BJ (cell line): ENCODE results near the gene LYRM2. TPM values are rescaled to one million over a fixed set of nuclear protein-coding genes. Genes with fewer than 3 reads are reported as not detected.

ENCODE experiments used
- CTCF ChIA-PET: fragments of 350-600 bp; formaldehyde crosslinking; extraction: SDS; loops from one replicate; lab custom pipeline; 2021; ENCODE audit warnings: antibody characterized with exemption, inconsistent platforms; lab: Yijun Ruan, JAX
- POLR2A ChIA-PET: fragments of 300-600 bp; sonication (Branson Sonifier 250); formaldehyde crosslinking; extraction: SDS; loops from one replicate; lab custom pipeline; 2021; ENCODE audit warnings: antibody characterized with exemption; lab: Charles Lee
- DNase-seq: peaks from one replicate; pipeline ENCODE4 v3.0.0-alpha.2; 2011; ENCODE audit warnings: low read depth
- H3K27me3 ChIP-seq: 2 replicates; pipeline ENCODE4 v1.6.0; 2011; ENCODE audit warnings: low read length; ENCODE audit not compliant: control insufficient read depth, insufficient read depth
- H3K36me3 ChIP-seq: 2 replicates; pipeline ENCODE4 v1.5.1; 2011; ENCODE audit warnings: low read length; ENCODE audit not compliant: control insufficient read depth, insufficient read depth
- H3K4me3 ChIP-seq: 2 replicates; pipeline ENCODE4 v1.5.1; 2011; ENCODE audit warnings: low read depth, mild to moderate bottlenecking, control low read depth, low read length
- polyA plus RNA-seq: library from polyadenylated mRNA; depleted of rRNA; stranded (reverse); fragments of >200 nt; gene quantifications from 2 replicates; pipeline ENCODE4 v1.2.3, GENCODE V29; 2011
- TF ChIP-seq, protein P1 (sequence below): IDR thresholded peaks from 2 replicates; pipeline ENCODE4 v1.5.1; 2011; ENCODE audit warnings: low read depth, mild to moderate bottlenecking, control low read depth, inconsistent platforms, low read length, moderate library complexity; ENCODE audit not compliant: insufficient read depth

The LYRM2 gene
- polyA plus RNA-seq, 1 experiment: 15.3 TPM

DNA sequence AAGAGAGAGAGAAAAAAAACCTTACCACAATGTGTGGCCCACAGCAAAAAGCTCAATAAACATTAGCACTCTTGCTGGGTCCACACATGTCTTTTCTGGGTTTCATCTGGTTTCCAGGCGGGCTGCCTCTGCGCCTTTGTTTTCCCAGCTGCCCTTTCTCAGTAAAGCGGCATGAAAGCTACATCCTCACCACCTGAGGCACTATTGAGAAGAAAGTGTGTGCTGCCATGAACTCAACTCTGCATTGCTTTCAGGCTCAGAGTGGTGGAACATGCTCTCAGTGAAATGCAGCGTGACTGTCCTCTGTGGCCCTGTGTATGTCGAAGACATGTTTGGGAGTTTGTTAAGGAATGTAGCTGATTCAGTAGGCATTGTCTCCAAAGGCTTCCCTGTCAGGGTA, 102.3 kb downstream of the LYRM2 start:
- POLR2A ChIA-PET: no interaction called here
- Histone ChIP-seq H3K36me3 (no peaks in the 10 kb centered on the region), H3K27me3 (no peaks in the 10 kb centered on the region; the same call in 1 of the 2 replicates), H3K4me3 (no peak overlapping the region)
- TF ChIP-seq, protein P1, sequence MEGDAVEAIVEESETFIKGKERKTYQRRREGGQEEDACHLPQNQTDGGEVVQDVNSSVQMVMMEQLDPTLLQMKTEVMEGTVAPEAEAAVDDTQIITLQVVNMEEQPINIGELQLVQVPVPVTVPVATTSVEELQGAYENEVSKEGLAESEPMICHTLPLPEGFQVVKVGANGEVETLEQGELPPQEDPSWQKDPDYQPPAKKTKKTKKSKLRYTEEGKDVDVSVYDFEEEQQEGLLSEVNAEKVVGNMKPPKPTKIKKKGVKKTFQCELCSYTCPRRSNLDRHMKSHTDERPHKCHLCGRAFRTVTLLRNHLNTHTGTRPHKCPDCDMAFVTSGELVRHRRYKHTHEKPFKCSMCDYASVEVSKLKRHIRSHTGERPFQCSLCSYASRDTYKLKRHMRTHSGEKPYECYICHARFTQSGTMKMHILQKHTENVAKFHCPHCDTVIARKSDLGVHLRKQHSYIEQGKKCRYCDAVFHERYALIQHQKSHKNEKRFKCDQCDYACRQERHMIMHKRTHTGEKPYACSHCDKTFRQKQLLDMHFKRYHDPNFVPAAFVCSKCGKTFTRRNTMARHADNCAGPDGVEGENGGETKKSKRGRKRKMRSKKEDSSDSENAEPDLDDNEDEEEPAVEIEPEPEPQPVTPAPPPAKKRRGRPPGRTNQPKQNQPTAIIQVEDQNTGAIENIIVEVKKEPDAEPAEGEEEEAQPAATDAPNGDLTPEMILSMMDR: no peak
- no peak for DNase-seq
- CTCF ChIA-PET: interaction anchor here (0.7 kb wide), 1 partner anchor 32 kb away, joined by 3 read pairs; no protein-coding TSS in a partner anchor

DNA sequence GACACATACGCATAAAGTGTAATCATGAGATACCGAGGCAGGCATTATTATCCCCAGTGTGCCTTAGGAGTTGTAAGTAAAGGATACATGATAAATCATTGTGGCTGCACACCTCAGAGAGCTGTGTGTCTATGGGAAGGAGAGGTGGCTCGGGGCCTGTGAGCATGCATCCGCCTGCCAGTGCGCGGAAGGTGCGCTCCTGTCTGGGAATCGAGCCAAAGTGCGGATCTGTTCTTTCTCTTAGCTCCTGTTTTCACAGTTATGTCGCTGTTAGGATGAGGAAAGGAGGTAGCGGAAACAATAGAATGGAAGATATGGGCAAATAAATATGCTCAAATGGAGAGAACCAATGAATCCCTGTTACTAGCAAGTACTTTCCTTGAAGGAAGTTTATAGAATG, 107.6 kb downstream of the LYRM2 start:
- Histone ChIP-seq H3K27me3 (no peaks in the 10 kb centered on the region; the same call in 1 of the 2 replicates), H3K36me3 (no peaks in the 10 kb centered on the region), H3K4me3 (no peak overlapping the region)
- TF ChIP-seq, protein P1: no peak
- ChIA-PET CTCF (no interaction called here), POLR2A (no interaction called here)
- DNase-seq: no peak

DNA sequence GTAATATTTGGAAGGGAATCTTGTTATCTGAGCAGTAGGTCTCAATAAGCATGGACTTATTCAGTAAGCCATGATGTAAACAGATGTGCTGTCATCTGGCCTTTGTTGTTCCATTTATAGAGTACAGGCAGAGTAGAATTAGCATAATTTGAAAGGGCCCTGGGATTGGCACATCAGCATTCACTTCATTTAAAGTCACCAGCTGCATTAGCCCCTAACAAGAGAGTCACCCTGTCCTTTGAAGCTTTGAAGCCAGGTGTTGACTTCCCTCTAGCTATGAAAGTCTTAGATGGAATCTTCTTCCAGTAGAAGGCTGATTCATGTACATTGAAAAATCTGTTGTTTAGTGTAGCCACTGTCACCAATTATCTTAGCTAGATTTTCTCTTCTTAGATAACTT, 109.7 kb downstream of the LYRM2 start:
- H3K4me3 ChIP-seq: no peak overlapping the region
- DNase-seq: no peak
- TF ChIP-seq, protein P1: no peak
- no peaks in the 10 kb centered on the region for H3K27me3 ChIP-seq
- no peaks in the 10 kb centered on the region for H3K36me3 ChIP-seq
- ChIA-PET POLR2A (no interaction called here), CTCF (no interaction called here)

DNA sequence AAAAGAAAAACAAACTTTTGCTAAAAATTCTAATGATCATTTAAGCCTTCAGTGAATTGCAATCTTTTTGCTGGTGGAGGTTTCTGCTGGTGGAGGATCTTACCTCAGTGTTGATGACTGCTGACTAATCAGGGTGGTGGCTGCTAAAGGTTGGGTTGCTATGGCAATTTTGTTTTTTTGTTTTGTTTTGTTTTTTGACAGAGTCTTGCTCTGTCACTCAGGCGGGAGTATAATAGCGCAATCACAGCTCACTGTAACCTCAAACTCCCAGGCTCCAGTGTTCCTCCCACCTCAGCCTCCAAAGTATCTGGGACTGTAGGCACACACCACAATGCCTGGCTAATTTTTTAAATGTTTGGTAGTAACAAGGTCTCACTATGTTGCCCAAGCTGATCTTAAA, 110.9 kb downstream of the LYRM2 start:
- POLR2A ChIA-PET: no interaction called here

DNA sequence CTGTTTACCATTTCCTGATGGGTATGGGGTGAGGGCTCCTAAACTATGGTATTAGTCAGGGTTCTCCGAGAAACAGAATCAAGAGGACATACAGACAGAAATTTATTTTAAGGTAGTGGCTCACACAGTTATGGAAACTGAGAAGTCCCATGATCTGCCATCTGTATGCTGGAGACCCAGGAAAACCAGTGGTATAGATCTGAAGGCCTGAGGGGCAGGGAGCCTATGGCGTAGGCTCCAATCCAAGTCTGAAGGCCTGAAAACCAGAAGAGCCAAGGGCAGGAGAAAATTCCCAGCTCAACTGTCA, 112.0 kb downstream of the LYRM2 start:
- no peaks in the 10 kb centered on the region for H3K27me3 ChIP-seq
- no peak overlapping the region for H3K4me3 ChIP-seq
- ChIA-PET CTCF (interaction anchor here (1.0 kb wide), 1 partner anchor 26 kb away, joined by 4 read pairs; no protein-coding TSS in a partner anchor), POLR2A (no interaction called here)
- DNase-seq: no peak
- TF ChIP-seq, protein P1: no peak
- H3K36me3 ChIP-seq: no peaks in the 10 kb centered on the region

More for the DNA sequence above, 110.9 kb downstream of the LYRM2 start:
- TF ChIP-seq, protein P1: no peak
- CTCF ChIA-PET: no interaction called here
- DNase-seq: no peak
- H3K27me3 ChIP-seq: no peaks in the 10 kb centered on the region
- no peak overlapping the region for H3K4me3 ChIP-seq
- H3K36me3 ChIP-seq: no peaks in the 10 kb centered on the region
